ENCODE data around the gene SLC2A10. TPM values are rescaled to one million over a fixed set of nuclear protein-coding genes. Genes with fewer than 3 reads are reported as not detected.

The SLC2A10 gene
- polyA plus RNA-seq, 1 donor (not counting 4 experiments of a cell fraction or from before 2014, with no cell fraction given): not detected

DNA sequence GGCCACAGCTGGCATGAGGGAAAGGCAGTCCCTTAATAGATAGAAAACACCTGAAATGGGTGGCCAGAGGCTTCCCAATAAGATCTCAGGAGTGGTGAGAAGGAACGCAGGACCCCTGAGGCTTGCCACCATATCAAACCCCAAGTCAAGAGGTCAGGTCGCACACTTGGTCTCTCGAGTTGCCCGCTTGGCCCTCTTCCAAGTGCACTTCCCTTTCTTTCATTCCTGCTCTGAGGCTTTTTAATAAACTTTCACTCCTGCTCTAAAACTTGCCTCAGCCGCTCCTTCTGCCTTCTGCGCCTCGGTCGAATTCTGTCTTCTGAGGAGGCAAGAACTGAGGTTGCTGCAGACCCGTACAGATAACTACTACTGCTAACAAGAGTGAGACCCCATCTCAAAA lies 64.2 kb downstream of the SLC2A10 start:
- FAIRE-seq (no peak), DNase-seq (ENCODE audit: low read depth, low spot score) (no peak)
- H3K9me3 ChIP-seq (ENCODE audit: control insufficient read depth, low read depth, low read length): no peaks in the 10 kb centered on the region
- no peak overlapping the region for H3K9ac ChIP-seq (ENCODE audit: control insufficient read depth, extremely low read depth, insufficient read depth, low read length)
- no peaks in the 10 kb centered on the region for H3K36me3 ChIP-seq (ENCODE audit: control insufficient read depth in 2 of 2, extremely low read depth in 1 of 2, insufficient read depth in 2 of 2, low read length in 2 of 2)
- dilution Hi-C loops (cut with MboI; ENCODE audit: extremely low pct_ligation_motif_present, low sequenced_read_pairs): no loop called here
- H3K27ac ChIP-seq (ENCODE audit: control insufficient read depth, insufficient read depth, low read length): no peak overlapping the region
- H3K27me3 ChIP-seq (ENCODE audit: control insufficient read depth, extremely low read depth, insufficient read depth, low read length): no peaks in the 10 kb centered on the region
- H3K9me1 ChIP-seq (ENCODE audit: control insufficient read depth, extremely low read depth, insufficient read depth, low read length): no peaks in the 10 kb centered on the region
- H3K4me2 ChIP-seq (ENCODE audit: control insufficient read depth, extremely low read depth, insufficient read depth, low read depth, low read length): no peak overlapping the region
- H2AFZ ChIP-seq (ENCODE audit: control insufficient read depth, low read length): no peak overlapping the region
- no peak overlapping the region for H3K4me3 ChIP-seq (ENCODE audit: control insufficient read depth in 2 of 3, extremely low read depth in 1 of 3, insufficient read depth in 2 of 3, low read depth in 1 of 3, low read length in 3 of 3)
- H4K20me1 ChIP-seq (ENCODE audit: control insufficient read depth, extremely low read depth, insufficient read depth, low read length): no peaks in the 10 kb centered on the region
- no peaks in the 10 kb centered on the region for H3K4me1 ChIP-seq (ENCODE audit: control insufficient read depth, extremely low read depth, insufficient read depth, low read length)
- no peaks in the 10 kb centered on the region for H3K79me2 ChIP-seq (ENCODE audit: control insufficient read depth, insufficient read depth, low read length)
- TF ChIP-seq CTCF (optimal IDR thresholded peaks at IDR 0.05 in 1 of 3, IDR thresholded peaks at IDR 0.05 in 1 of 3, conservative IDR thresholded peaks at IDR 0.05 in 1 of 3; ENCODE audit: extremely low read depth in 1 of 3, insufficient read depth in 2 of 3, low read length in 3 of 3): no peak
- no peak for TF ChIP-seq EZH2 (IDR thresholded peaks at IDR 0.05; ENCODE audit: low read length)

DNA sequence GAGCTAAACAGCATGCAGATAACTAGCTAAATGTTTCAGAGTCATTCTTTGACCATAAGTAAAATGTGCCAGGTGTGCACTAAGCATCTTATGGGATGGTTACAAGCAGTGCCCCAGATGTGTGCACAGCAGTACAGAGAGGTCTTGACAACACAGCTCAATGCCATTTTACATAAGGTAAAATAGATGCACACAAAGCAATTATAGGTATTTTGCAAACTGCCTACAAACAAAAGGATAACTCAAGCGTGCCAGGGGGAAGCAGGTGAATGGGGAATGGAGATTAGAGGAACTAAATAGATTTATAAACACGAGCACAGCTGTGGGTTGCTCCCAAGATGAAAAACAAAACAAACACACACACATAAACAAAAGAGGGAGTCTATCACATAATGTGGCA lies 64.8 kb downstream of the SLC2A10 start:
- Histone ChIP-seq H3K27me3 (ENCODE audit: control insufficient read depth, extremely low read depth, insufficient read depth, low read length) (no peaks in the 10 kb centered on the region), H3K9me1 (ENCODE audit: control insufficient read depth, extremely low read depth, insufficient read depth, low read length) (no peaks in the 10 kb centered on the region), H3K4me1 (ENCODE audit: control insufficient read depth, extremely low read depth, insufficient read depth, low read length) (no peaks in the 10 kb centered on the region), H3K9ac (ENCODE audit: control insufficient read depth, extremely low read depth, insufficient read depth, low read length) (no peak overlapping the region), H3K9me3 (ENCODE audit: control insufficient read depth, low read depth, low read length) (no peaks in the 10 kb centered on the region), H3K27ac (ENCODE audit: control insufficient read depth, insufficient read depth, low read length) (no peak overlapping the region), H3K4me2 (ENCODE audit: control insufficient read depth, extremely low read depth, insufficient read depth, low read depth, low read length) (no peak overlapping the region), H2AFZ (ENCODE audit: control insufficient read depth, low read length) (no peak overlapping the region), H3K79me2 (ENCODE audit: control insufficient read depth, insufficient read depth, low read length) (no peaks in the 10 kb centered on the region), H4K20me1 (ENCODE audit: control insufficient read depth, extremely low read depth, insufficient read depth, low read length) (no peaks in the 10 kb centered on the region), H3K36me3 (ENCODE audit: control insufficient read depth in 2 of 2, extremely low read depth in 1 of 2, insufficient read depth in 2 of 2, low read length in 2 of 2) (no peaks in the 10 kb centered on the region), H3K4me3 (ENCODE audit: control insufficient read depth in 2 of 3, extremely low read depth in 1 of 3, insufficient read depth in 2 of 3, low read depth in 1 of 3, low read length in 3 of 3) (no peak overlapping the region)
- no peak for DNase-seq (ENCODE audit: low read depth, low spot score)
- dilution Hi-C loops (cut with MboI; ENCODE audit: extremely low pct_ligation_motif_present, low sequenced_read_pairs): no loop called here
- no peak for FAIRE-seq
- TF ChIP-seq EZH2 (IDR thresholded peaks at IDR 0.05; ENCODE audit: low read length) (no peak), CTCF (optimal IDR thresholded peaks at IDR 0.05 in 1 of 3, IDR thresholded peaks at IDR 0.05 in 1 of 3, conservative IDR thresholded peaks at IDR 0.05 in 1 of 3; ENCODE audit: extremely low read depth in 1 of 3, insufficient read depth in 2 of 3, low read length in 3 of 3) (no peak)

Data from keratinocyte (primary cell).